ENCODE results near the gene ZMYND11. TPM values are rescaled to one million over a fixed set of nuclear protein-coding genes. Genes with fewer than 3 reads are reported as not detected.

Gene ZMYND11
- total and polyA plus RNA-seq, 8 donors, result 11.9 to 288 (median 42.4) TPM

DNA sequence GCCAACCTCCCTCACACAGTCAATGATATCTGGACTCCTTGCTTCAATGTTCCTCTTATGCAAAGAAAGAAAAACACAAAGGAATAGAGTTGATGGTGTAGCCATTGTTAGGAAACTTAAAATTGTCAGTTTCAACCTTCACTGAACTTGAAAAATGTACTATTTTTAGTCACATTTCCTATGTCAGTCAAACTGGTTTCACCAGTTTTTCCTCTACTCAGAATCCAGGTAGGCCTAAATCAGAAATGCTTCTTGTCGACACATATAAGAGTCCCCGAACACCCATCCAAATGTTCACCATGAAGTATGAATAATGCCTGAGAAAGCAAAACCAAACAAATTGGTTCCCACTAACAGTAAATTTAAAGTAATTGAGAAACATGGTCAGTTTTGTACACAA is 42.4 kb upstream of the ZMYND11 start:
- WGBS, 5 donors, result 38 to 54% (median 50%) methylated on average over 2 of the region's 2 CpGs

DNA sequence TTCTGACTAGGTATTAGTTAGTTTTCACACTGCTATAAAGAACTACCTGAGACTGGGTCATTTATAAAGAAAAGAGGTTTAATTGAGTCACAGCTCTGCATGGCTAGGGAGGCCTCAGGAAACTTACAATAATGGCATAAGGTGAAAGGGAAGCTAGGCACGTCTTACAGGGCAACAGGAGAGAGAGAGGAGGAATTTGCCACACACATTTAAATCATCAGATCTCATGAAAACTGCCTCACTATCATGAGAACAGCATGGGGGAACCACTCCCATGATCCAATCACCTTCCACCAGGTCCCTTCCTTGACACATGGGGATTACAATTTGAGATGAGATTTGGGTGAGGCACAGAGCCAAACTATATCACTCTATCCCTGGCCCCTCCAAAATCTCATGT is 40.6 kb upstream of the ZMYND11 start:
- H3K4me1 ChIP-seq, result peaks cover 7 to 14% (median 10%) of the 10 kb centered on the region in 4 donors
- 33 to 55% (median 50%) methylated on average over 1 of the region's 1 CpG for WGBS, 5 donors
- DNase-seq, result no peak
- peaks cover 4 to 32% (median 23%) of the 10 kb centered on the region in 4 donors for H3K9me3 ChIP-seq
- H3K27ac ChIP-seq, result no peak overlapping the region
- H3K36me3 ChIP-seq, result no peaks in the 10 kb centered on the region
- H3K4me3 ChIP-seq, result no peak overlapping the region
- intact Hi-C loops (cut with DNase I; ENCODE audit: low total_unique reads), result no loop called here
- no peak for TF ChIP-seq POLR2A (IDR thresholded peaks at IDR 0.05)
- TF ChIP-seq POLR2AphosphoS5 (IDR thresholded peaks at IDR 0.05), result no peak
- TF ChIP-seq, protein P1, sequence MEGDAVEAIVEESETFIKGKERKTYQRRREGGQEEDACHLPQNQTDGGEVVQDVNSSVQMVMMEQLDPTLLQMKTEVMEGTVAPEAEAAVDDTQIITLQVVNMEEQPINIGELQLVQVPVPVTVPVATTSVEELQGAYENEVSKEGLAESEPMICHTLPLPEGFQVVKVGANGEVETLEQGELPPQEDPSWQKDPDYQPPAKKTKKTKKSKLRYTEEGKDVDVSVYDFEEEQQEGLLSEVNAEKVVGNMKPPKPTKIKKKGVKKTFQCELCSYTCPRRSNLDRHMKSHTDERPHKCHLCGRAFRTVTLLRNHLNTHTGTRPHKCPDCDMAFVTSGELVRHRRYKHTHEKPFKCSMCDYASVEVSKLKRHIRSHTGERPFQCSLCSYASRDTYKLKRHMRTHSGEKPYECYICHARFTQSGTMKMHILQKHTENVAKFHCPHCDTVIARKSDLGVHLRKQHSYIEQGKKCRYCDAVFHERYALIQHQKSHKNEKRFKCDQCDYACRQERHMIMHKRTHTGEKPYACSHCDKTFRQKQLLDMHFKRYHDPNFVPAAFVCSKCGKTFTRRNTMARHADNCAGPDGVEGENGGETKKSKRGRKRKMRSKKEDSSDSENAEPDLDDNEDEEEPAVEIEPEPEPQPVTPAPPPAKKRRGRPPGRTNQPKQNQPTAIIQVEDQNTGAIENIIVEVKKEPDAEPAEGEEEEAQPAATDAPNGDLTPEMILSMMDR (IDR thresholded peaks at IDR 0.05), result no peak
- TF ChIP-seq EP300 (IDR thresholded peaks at IDR 0.05), result no peak
- H3K27me3 ChIP-seq, result no peaks in the 10 kb centered on the region

More for the DNA sequence above, 42.4 kb upstream of the ZMYND11 start:
- H3K4me1 ChIP-seq, result peaks cover 7 to 19% (median 18%) of the 10 kb centered on the region in 4 donors
- intact Hi-C loops (cut with DNase I; ENCODE audit: low total_unique reads), result no loop called here
- H3K9me3 ChIP-seq, result peaks cover 4 to 32% (median 23%) of the 10 kb centered on the region in 4 donors
- peak in 1 of 2 donors; percentile 70 for DNase-seq
- no peaks in the 10 kb centered on the region for H3K36me3 ChIP-seq
- H3K4me3 ChIP-seq, result no peak overlapping the region
- H3K27ac ChIP-seq, result peak overlapping the region in 2 of 5 donors; percentile 19 to 47
- H3K27me3 ChIP-seq, result no peaks in the 10 kb centered on the region
- TF ChIP-seq, protein P1 (IDR thresholded peaks at IDR 0.05), result no peak
- TF ChIP-seq POLR2AphosphoS5 (IDR thresholded peaks at IDR 0.05), result no peak
- no peak for TF ChIP-seq POLR2A (IDR thresholded peaks at IDR 0.05)
- no peak for TF ChIP-seq EP300 (IDR thresholded peaks at IDR 0.05)

DNA sequence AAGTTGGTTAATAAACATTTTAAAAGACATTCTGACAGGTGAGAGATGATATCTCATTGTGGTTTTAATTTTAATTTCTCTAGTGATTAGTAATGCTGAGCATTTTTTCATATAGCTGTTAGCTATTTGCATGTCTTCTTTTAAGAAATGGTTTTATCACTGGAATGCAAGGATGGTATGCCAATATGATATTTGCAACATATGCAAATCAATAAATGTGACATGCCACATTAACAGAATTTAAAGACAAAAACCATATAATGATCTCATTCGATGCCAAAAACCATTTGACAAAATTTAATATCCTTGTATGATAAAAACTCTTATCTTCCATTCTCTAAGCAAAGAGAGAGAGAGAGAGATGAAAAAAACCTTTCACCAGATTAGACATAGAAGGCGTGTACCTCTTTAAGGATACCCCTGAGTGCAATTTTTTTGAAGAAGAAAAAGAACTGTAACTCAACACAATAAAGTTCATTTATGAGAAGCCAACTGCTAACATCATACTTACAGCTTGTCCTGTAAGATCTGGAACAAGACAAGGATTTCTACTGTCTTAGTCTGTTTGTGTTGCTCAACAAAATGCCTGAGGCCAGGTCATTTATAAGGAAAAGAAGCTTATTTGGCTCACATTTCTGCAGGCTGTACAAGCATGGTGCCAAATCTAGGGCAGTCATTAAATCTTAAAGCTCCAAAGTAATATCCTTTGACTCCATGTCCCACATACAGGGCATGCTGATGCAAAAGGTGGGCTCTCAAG is 39.7 kb upstream of the ZMYND11 start:
- TF ChIP-seq, protein P1 (IDR thresholded peaks at IDR 0.05), result no peak
- TF ChIP-seq POLR2A (IDR thresholded peaks at IDR 0.05), result no peak
- TF ChIP-seq POLR2AphosphoS5 (IDR thresholded peaks at IDR 0.05), result no peak
- no peak for TF ChIP-seq EP300 (IDR thresholded peaks at IDR 0.05)
- H3K9me3 ChIP-seq, result peaks cover 4 to 32% (median 23%) of the 10 kb centered on the region in 4 donors
- no peaks in the 10 kb centered on the region for H3K36me3 ChIP-seq
- WGBS, 5 donors, result 60 to 88% (median 66%) methylated on average over 2 of the region's 2 CpGs
- H3K27ac ChIP-seq, result no peak overlapping the region
- no peaks in the 10 kb centered on the region for H3K27me3 ChIP-seq
- peaks cover 7 to 14% (median 10%) of the 10 kb centered on the region in 4 donors for H3K4me1 ChIP-seq
- no peak overlapping the region for H3K4me3 ChIP-seq
- no peak for DNase-seq
- intact Hi-C loops (cut with DNase I; ENCODE audit: low total_unique reads), result no loop called here

DNA sequence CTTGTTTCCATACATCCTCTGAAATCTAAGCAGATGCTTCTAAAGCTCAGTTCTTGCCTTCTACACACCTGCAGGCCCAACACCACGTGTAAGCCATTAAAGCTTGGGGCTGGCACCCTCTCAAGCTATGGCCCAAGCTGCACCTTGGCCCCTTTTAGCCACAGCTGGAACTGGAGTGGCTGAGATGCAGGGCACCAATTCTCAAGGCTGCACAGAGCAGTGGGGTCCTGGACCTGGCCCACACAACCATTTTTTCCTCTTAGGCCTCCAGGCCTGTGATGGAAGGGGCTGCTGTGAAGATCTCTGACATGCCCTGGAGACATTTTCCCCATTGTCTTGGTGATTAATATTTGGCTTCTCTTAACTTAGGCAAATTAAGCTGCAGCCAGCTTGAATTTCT is 38.8 kb upstream of the ZMYND11 start:
- intact Hi-C loops (cut with DNase I; ENCODE audit: low total_unique reads), result no loop called here
- Histone ChIP-seq H3K4me1 (peaks cover 7 to 11% (median 9%) of the 10 kb centered on the region in 4 donors), H3K27ac (no peak overlapping the region), H3K9me3 (peaks cover 4 to 32% (median 23%) of the 10 kb centered on the region in 4 donors), H3K27me3 (no peaks in the 10 kb centered on the region), H3K36me3 (no peaks in the 10 kb centered on the region), H3K4me3 (no peak overlapping the region)
- WGBS, 5 donors, result 0 to 33% (median 12%) methylated on average over 1 of the region's 1 CpG
- TF ChIP-seq, protein P1 (IDR thresholded peaks at IDR 0.05), result no peak
- TF ChIP-seq EP300 (IDR thresholded peaks at IDR 0.05), result no peak
- no peak for TF ChIP-seq POLR2AphosphoS5 (IDR thresholded peaks at IDR 0.05)
- TF ChIP-seq POLR2A (IDR thresholded peaks at IDR 0.05), result no peak
- DNase-seq, result no peak

All from stomach (tissue), 9 donors.